HG03571 (cell line): ENCODE data around the gene A1BG.

ENCODE experiments used
- ATAC-seq: cut with Tn5 transposase; IDR thresholded peaks from one replicate; pipeline ENCODE4 v1.9.1; 2021; ENCODE audit not compliant: unreplicated experiment

A1BG gene

GRCh38 chr19:58304255-58304654, 49.0 kb downstream of the A1BG start:
- no peak for ATAC-seq

GRCh38 chr19:58300620-58301019, 52.7 kb downstream of the A1BG start:
- no peak for ATAC-seq

GRCh38 chr19:58296104-58296503, 57.2 kb downstream of the A1BG start:
- ATAC-seq = no peak
